Adrenal gland (tissue), 5 donors: ENCODE data around the gene MIA3.

Experiments used
- CTCF ChIP-seq, 6 experiments: fragments of 450-650 bp in 4 of 6; fragments of 200-600 bp in 2 of 6; sonication (generic) in 1 of 6; IDR thresholded peaks; 1 replicate in 5 of 6; 2 replicates in 1 of 6; pipeline versions ENCODE4 v1.5.1 to v1.8.0; 2016 to 2021; ENCODE audit warnings: antibody characterized with exemption in 6 of 6, mild to moderate bottlenecking in 2 of 6, moderate library complexity in 1 of 6
- POLR2A ChIP-seq, 2 donors: fragments of 450-650 bp; IDR thresholded peaks; one replicate each; pipeline ENCODE4 v1.6.1; 2017; ENCODE audit warnings: antibody characterized with exemption in 2 of 2, mild to moderate bottlenecking in 2 of 2, moderate library complexity in 1 of 2
- donor health status: DM: no; HTN: no; CAD: no.

GRCh38 chr1:222620566-222620965, 2.7 kb downstream of the MIA3 start:
- no peak for TF ChIP-seq CTCF (IDR thresholded peaks at IDR 0.05)
- no peak for TF ChIP-seq POLR2A (IDR thresholded peaks at IDR 0.05)
